HEK293T (cell line): ENCODE data around the gene AFAP1L2.

ENCODE experiments used
- BHLHE40 ChIP-seq: fragments of 450-650 bp; IDR thresholded peaks from 2 replicates; pipeline ENCODE4 v1.6.1; 2016; ENCODE audit warnings: mild to moderate bottlenecking, moderate library complexity, borderline replicate concordance
- HDGF ChIP-seq: fragments of 450-650 bp; IDR thresholded peaks from 2 replicates; pipeline ENCODE4 v1.6.1; 2017; ENCODE audit warnings: antibody characterized with exemption, borderline replicate concordance
- NFRKB ChIP-seq: fragments of 450-650 bp; IDR thresholded peaks from 2 replicates; pipeline ENCODE4 v1.6.1; 2016; ENCODE audit warnings: mild to moderate bottlenecking, moderate library complexity

DNA sequence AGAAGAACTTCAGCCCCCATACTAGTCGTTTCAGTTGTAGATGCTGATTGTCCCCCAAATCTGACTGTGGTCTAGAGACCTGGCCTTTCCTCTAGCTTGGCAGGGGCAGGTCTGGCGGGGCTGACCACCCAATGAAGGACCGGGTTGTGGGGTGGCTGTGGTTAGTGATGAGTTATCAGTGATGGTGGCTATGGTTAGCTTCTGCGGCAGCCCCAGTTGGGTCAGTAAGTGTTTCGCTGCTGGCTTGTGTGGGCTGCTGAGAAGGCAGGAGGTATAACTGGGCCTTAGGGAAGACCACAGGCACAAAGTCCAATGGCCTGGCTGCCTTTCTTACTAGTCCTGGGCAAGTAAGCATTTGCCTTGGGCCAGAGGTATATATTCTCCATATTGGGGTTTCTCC lies 143.9 kb downstream of the AFAP1L2 start:
- no peak for TF ChIP-seq BHLHE40
- TF ChIP-seq NFRKB, result no peak
- TF ChIP-seq HDGF, result no peak
